DMS79 treated with DMSO at 0.1 percent for 48 hours (cell line): Measurements from ENCODE around the gene STARD3.
A peak's percentile ranks its signal among the peaks of the same experiment; 100 is the strongest.
"Not testable (repeated sequence)": the region's sequence is repeated elsewhere in the genome, so short reads cannot be mapped to it uniquely, and the experiment has no call there.

ENCODE experiments used
- DNase-seq: peaks from one replicate; lab custom pipeline; 2025; lab: John Stamatoyannopoulos, UW

STARD3 gene

GRCh38 chr17:39636927-39637736 lies at the start of gene STARD3:
Gene STARD3 (plus strand): TSS chr17:39637144. CDS start chr17:39653532, 16,388 bp downstream.
- peak; percentile 76 for DNase-seq

GRCh38 chr17:39590180-39590579 lies 46.8 kb upstream of the STARD3 start:
- not testable (repeated sequence) for DNase-seq

DNA sequence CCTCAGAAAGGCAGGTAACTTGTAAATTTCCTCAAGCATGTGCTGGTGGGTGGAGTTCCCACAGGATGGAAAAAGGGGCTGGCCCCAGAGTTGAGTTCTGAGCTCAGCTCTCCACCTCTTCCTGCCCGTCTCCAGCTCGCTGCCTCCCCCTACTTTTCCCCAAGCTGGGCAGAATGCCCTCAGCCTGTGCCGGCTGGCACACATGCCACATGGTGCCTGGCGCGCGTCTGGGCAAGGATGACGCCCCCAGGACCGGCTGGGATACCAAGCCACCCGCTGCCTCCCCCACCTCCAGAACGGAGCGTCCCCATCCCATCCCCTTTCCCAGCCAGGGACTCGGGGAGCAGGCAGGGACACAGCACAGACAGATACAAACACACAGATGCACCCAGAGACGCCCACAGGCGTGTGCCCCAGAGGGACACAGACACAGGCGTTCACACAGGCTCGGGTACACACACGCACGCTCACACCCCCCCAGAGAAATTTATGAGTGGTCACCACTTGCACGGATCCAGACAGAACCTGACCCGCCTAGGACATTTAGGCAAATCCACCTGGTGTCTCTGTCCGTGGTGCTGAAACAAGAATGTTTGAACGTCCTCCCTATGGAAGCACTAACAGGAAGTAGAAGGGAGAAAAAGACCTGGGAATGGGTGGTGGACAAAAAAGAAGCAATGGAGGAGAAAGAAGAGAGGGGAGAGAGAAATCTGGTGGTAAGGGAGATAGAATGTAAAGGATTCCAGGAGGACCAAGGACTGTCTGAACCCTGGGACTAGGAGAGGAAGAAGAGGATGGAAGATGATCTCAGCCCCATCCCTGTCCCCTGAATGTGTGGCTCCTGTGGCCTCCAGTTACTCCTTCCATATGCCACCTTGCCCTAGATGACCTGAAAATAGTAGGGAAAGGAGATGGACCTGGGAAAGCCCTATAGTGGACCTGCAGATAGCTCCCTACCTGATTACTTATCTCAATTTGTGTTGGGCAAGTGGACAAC lies 44.7 kb upstream of the STARD3 start:
- peak; percentile 6 for DNase-seq

GRCh38 chr17:39593371-39593770 lies 43.6 kb upstream of the STARD3 start:
- no peak for DNase-seq

DNA sequence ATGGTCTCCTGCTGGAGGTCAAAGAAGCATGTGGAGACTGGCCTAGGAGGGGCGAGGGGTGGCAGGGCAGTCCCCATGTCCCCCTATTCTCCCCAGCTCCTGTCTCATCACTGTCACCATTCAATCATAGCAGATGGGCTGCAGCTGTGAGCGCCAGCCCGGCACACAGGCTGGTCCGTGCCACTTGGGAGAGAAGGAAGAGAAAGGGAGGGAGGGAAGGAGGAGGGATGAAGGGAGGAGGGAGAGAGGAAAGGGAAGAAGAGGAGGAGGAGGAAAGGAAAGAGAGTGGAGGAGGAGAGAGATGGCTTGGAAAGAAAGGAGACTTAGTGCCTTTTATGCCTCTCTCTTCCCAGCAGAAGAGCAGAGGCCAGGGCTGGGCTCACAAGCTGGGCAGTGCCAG lies 41.6 kb upstream of the STARD3 start:
- DNase-seq, result no peak

DNA sequence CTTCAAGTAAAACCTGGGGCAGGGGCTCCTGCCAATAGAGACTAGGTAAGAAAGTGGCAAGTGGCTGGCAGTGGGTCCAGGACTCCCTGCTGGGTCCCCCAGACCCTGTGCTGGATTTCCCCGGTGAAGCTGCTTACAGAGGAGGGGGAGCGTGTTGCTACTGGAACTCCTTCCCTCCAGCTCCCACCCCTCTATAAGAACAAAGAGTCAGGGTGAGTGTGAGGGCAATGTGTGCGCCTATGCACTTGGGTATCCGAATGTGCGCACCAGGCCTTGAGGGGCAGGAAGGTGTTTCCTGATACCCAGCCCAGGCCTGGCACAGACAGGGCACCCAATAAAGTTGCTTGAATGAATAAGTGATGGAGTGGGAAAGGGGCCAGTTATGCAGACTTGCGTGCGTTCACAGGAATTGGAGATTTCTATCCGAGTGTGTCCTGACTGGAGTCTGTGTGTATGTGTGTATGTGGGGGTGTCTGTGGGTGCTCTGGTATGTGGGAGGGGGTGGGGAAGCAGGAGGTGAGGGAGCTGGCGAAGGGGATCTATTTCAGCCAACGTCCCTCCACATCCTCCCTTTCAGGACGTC lies 40.9 kb upstream of the STARD3 start:
- DNase-seq, result no peak

DNA sequence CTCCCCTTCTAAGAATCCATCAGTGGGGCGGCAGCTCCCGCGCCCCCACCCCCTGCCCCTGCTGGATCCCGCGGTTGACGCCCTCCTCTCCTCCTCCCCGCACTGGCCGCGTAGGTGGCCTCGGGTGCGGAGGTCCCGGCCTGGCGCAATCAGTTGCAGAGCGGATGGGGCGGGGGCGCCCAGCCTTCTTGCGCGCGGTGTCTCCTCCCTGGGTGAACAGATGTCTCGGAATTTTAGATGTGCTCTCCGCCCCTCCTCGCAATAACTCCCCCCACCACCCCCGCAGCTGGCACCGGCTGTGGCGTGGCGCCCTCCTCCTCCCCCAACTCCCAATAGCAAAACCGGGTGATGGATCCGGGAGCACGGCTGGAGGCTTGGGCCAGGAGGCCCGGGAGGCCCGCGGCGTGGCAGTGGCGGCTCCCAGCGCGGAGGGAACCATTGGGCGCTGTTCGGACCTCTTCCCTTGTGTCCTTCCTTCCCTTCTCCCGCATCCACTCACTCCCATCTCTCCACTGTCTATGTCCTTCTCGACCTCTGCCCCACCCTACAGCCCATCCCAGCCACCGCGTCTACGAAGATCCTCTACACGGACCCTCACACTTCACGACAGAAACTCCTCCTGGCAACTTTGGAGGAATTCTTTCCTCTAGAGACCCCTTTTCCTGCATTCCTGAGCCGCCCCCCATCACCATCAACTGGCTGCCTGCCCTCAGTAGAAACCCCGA lies 40.2 kb upstream of the STARD3 start:
- DNase-seq, result no peak

DNA sequence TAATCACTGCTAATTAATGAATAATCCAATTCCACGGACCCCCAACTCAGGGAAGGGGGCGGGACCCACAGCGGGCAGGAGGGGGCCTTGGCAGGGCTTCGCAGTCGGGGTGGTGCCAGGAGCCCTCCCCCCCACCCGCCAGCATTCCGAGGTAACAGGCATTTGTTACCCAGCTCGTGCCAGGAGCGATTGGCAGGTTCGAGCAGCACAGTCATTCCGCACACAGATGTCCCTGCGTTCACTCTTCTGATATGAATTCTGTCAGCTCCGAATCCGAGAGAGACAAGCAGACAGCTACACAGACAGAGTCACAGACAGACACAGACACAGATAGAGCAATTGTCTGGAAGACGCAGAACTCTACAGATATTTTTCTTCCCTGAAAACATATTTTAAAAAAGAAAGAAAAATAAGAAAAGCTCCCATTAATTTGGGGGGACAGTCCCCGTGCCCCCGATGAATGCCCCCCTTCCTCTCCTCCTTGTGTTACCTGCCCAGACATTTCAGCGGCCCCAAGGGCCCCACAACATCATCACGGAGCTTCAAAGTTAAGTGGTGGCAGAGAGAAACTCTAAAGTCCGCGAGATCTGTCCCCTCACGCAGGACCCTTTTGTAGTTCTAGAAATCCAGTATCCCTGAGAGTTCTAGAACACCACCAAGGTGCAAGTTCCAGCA lies 39.4 kb upstream of the STARD3 start:
- no peak for DNase-seq

DNA sequence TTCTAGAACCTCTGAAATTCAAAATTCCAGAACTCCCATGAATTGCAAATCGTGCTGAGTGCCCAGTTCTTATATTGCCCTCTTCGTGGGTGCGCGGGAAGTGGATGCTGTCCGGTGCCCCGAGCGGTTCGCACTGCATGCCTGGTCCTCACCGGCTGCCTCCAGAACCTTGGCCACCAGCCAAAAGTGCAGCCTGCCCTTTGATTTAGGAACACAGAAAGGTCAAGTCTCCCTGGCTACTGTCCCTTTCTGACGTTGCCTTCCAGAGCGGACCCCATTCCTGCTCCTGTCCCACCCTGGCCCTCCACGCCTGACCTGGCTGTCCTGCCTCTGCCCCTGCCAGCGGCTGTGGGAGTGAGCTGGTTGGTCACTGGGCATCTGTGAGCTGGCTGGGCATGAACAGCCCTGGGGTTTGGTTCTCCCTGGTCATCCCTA lies 38.9 kb upstream of the STARD3 start:
- DNase-seq, result no peak

DNA sequence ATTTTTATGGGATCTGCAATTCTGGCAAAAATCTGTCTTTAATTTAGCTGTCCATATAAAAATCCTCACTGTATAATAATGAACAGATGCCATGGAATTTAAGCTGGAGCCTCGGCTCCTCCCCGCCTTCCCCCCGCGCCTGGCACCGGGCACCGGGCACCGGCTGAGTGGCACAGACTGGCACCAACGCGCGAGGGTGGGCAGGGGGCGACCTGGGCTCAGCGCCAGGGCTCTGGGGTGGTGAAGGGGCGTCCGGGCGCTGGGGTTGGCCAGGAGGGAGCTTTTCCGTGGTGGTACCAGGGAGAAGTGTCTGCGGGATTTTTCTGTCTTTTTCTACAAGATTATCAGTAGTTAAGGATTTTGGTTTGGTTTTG lies 38.3 kb upstream of the STARD3 start:
- DNase-seq, result no peak

- peak; percentile 26 for DNase-seq
Measured at GRCh38 chr17:39599004-39599664, 37.8 kb upstream of the STARD3 start.

- DNase-seq, result no peak
Measured at GRCh38 chr17:39599665-39600231, 37.2 kb upstream of the STARD3 start.

- no peak for DNase-seq
Measured at GRCh38 chr17:39600288-39600996, 36.5 kb upstream of the STARD3 start.

DNA sequence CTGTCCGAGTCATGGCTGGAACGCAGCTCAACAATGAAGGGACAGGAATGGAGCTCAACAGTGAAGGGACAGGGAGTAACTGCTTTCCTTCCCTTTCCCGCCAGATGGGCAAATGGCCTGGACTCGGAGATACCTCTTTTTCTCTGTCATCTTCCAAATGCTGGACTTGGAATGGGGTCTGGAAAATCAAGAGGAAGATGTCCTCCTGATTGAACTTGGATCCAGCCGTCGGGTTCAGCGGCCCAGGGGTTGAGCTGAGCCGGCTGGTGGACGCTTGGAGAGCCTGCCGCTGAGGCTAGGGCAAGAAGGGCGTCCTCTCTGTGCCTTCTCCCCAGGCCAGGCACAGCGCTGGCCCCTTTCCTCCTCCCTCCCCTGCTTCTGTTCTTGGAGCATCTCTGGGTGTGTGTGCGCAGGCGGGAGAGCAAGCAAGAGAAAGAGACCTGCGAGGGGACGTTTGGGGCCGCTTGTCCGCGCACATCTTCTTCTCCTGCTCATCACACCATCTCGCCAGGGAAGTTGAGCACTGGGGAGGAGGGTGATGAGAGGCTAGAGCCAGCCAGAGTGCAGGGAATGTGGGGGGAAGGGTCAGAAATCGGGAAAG lies 35.8 kb upstream of the STARD3 start:
- no peak for DNase-seq

- DNase-seq, result no peak
Measured at GRCh38 chr17:39601758-39602532, 35.0 kb upstream of the STARD3 start.

- DNase-seq, result no peak
Measured at GRCh38 chr17:39602533-39603303, 34.2 kb upstream of the STARD3 start.

DNA sequence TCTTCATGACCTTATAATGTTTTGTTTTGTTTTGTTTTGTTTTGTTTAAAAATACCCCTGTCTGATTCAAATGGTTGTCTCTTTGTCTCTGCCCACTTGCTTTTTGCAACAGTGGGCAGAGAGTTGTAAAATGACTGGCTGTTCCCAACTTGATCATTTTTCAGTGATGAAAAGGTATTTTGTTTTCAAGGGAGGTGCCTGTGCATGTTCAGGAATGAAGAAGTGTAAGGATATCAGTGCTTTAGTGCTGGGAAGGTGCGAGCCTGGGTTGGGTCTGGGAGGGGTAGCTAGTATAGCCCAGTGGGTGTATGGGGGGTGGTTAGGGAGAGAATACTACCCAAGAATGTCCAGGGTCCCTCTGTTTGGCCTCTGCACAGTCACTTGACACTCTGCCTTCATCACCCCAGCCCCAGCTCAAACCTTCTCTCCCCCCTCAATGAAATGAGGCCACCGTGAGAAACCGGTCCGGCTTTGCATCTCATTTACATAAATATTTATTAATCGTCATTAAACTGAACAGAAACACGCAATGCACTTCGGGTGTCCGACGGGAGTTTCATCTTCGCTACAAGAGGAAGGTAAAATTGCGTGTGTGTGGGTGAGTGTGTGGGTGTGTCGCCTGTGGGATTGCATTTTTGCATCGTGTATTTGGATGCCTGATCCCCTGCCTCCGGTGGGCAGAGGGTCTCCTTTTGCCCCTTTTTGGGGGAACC lies 33.5 kb upstream of the STARD3 start:
- DNase-seq, result no peak
